ENCODE measurements around the gene KCNT1.

The KCNT1 gene

GRCh38 chr9:135769489-135770202 is 67.7 kb downstream of the KCNT1 start:
- DNase-seq: no peak

GRCh38 chr9:135770203-135770535 is 68.2 kb downstream of the KCNT1 start:
- DNase-seq: no peak

- DNase-seq: no peak
Observed at GRCh38 chr9:135770771-135771170, 68.8 kb downstream of the KCNT1 start.

- no peak for DNase-seq
Observed at GRCh38 chr9:135771401-135772051, 69.5 kb downstream of the KCNT1 start.

- no peak for DNase-seq
Observed at GRCh38 chr9:135772056-135772646, 70.2 kb downstream of the KCNT1 start.

- no peak for DNase-seq
Observed at GRCh38 chr9:135772702-135773493, 70.9 kb downstream of the KCNT1 start.

- DNase-seq: no peak
Observed at GRCh38 chr9:135773530-135774238, 71.7 kb downstream of the KCNT1 start.

- DNase-seq: no peak
Observed at GRCh38 chr9:135774239-135774747, 72.3 kb downstream of the KCNT1 start.

- no peak for DNase-seq
Observed at GRCh38 chr9:135774794-135775525, 73.0 kb downstream of the KCNT1 start.

- DNase-seq: no peak
Observed at GRCh38 chr9:135775911-135776310, 73.9 kb downstream of the KCNT1 start.

- DNase-seq: no peak
Observed at GRCh38 chr9:135776893-135777622, 75.1 kb downstream of the KCNT1 start.

GRCh38 chr9:135777623-135778177 is 75.7 kb downstream of the KCNT1 start:
- DNase-seq: no peak

GRCh38 chr9:135778421-135778820 is 76.4 kb downstream of the KCNT1 start:
- no peak for DNase-seq

- DNase-seq: no peak
Observed at GRCh38 chr9:135779571-135779970, 77.6 kb downstream of the KCNT1 start.

- no peak for DNase-seq
Observed at GRCh38 chr9:135780086-135780485, 78.1 kb downstream of the KCNT1 start.

GRCh38 chr9:135780626-135781025 is 78.6 kb downstream of the KCNT1 start:
- DNase-seq: no peak

GRCh38 chr9:135782946-135783345 is 81.0 kb downstream of the KCNT1 start:
- DNase-seq: no peak

- DNase-seq: no peak
Observed at GRCh38 chr9:135783540-135784245, 81.7 kb downstream of the KCNT1 start.

- DNase-seq: no peak
Observed at GRCh38 chr9:135785013-135785575, 83.1 kb downstream of the KCNT1 start.
